HepG2 (cell line): ENCODE results near the gene INAFM2. TPM values are rescaled to one million over a fixed set of nuclear protein-coding genes. Genes with fewer than 3 reads are reported as not detected.

Source experiments
- ATM ChIP-seq: fragments of 450-650 bp; IDR thresholded peaks from 2 replicates; pipeline ENCODE4 v1.7.1; 2017; ENCODE audit warnings: mild to moderate bottlenecking, borderline replicate concordance
- CBX1 ChIP-seq: IDR thresholded peaks from one replicate; pipeline ENCODE4 v1.6.1; 2016; ENCODE audit warnings: antibody characterized with exemption, low read depth
- FOSL1 ChIP-seq: sonication (generic); formaldehyde crosslinking; IDR thresholded peaks from 2 replicates; pipeline ENCODE4 v1.9.0; 2021; ENCODE audit warnings: missing genetic modification reagents, borderline replicate concordance
- HES4 ChIP-seq: sonication (generic); formaldehyde crosslinking; IDR thresholded peaks from 2 replicates; pipeline ENCODE4 v1.9.0; 2021; ENCODE audit warnings: mild to moderate bottlenecking, missing genetic modification reagents, borderline replicate concordance
- HMG20B ChIP-seq: conservative IDR thresholded peaks from 2 replicates; pipeline ENCODE4 v1.6.1; 2016; ENCODE audit warnings: missing genetic modification reagents, missing compliant biosample characterization
- MATR3 ChIP-seq: sonication (generic); formaldehyde crosslinking; IDR thresholded peaks from 2 replicates; pipeline ENCODE4 v1.4.0; 2020; ENCODE audit warnings: missing genetic modification reagents
- ZFP1 ChIP-seq: IDR thresholded peaks from 2 replicates; pipeline ENCODE4 v1.6.1; 2016
- ZFP41 ChIP-seq: sonication (generic); formaldehyde crosslinking; IDR thresholded peaks from 2 replicates; pipeline ENCODE4 v1.4.0; 2020; ENCODE audit warnings: mild to moderate bottlenecking, missing genetic modification reagents, borderline replicate concordance
- ZFX ChIP-seq: sonication (generic); formaldehyde crosslinking; IDR thresholded peaks from 2 replicates; pipeline ENCODE4 v1.4.0; 2020; ENCODE audit warnings: mild to moderate bottlenecking, low read depth, missing genetic modification reagents, moderate library complexity
- ZNF749 ChIP-seq: sonication (generic); formaldehyde crosslinking; IDR thresholded peaks from 2 replicates; pipeline ENCODE4 v1.8.0; 2022; ENCODE audit warnings: mild to moderate bottlenecking, missing genetic modification reagents, moderate library complexity, borderline replicate concordance
- ZNF776 ChIP-seq: sonication (generic); formaldehyde crosslinking; IDR thresholded peaks from 2 replicates; pipeline ENCODE4 v1.4.0; 2020; ENCODE audit warnings: mild to moderate bottlenecking, missing genetic modification reagents
- polyA plus RNA-seq, 8 experiments: library from polyadenylated mRNA; depleted of rRNA in 3 of 8; stranded (reverse) in 7 of 8; unstranded in 1 of 8; fragments of >200 nt; fragmentation: Illumina TruSeq in 4 of 8; extraction: Trizol in 4 of 8; gene quantifications; 2 replicates each; pipeline versions ENCODE4 v1.2.1 to v1.2.3, GENCODE V29; 2011 to 2016; ENCODE audit warnings: low read depth in 4 of 8, missing spikeins in 1 of 8, mixed read lengths in 1 of 8; ENCODE audit not compliant: insufficient read depth in 1 of 8
- total RNA-seq, 5 experiments: library from RNA; depleted of rRNA; stranded (reverse); fragments of >200 nt; fragmentation: Illumina TruSeq; extraction: Trizol; gene quantifications; 2 replicates each; pipeline ENCODE4 v1.2.3, GENCODE V29; 2016; ENCODE audit warnings: low read depth in 1 of 5
- TF ChIP-seq, protein P1 (sequence below): IDR thresholded peaks from 2 replicates; pipeline ENCODE4 v1.6.1; 2016; ENCODE audit warnings: missing genetic modification reagents, missing compliant biosample characterization
- TF ChIP-seq, protein P2 (sequence below): sonication (generic); formaldehyde crosslinking; IDR thresholded peaks from 2 replicates; pipeline ENCODE4 v1.5.0; 2020; ENCODE audit warnings: missing genetic modification reagents, mild to moderate bottlenecking, borderline replicate concordance
- TF ChIP-seq, protein P3 (sequence below): sonication (generic); formaldehyde crosslinking; IDR thresholded peaks from one replicate; pipeline ENCODE4 v1.5.1; 2020; ENCODE audit warnings: mild to moderate bottlenecking, missing genetic modification reagents; ENCODE audit errors: not compliant biosample characterization
- TF ChIP-seq, protein P4 (sequence below): IDR thresholded peaks from 2 replicates; pipeline ENCODE4 v1.6.1; 2016; ENCODE audit warnings: mild to moderate bottlenecking, missing biosample characterization, missing genetic modification reagents
- TF ChIP-seq, protein P5 (sequence below): sonication (generic); formaldehyde crosslinking; conservative IDR thresholded peaks from 2 replicates; pipeline ENCODE4 v1.4.0; 2020; ENCODE audit warnings: missing genetic modification reagents

The INAFM2 gene
- total and polyA plus RNA-seq, 2 of the 13 experiments (the other 11 are each of a cell fraction or from before 2014, with no cell fraction given) = 5.5 to 6.5 TPM

DNA sequence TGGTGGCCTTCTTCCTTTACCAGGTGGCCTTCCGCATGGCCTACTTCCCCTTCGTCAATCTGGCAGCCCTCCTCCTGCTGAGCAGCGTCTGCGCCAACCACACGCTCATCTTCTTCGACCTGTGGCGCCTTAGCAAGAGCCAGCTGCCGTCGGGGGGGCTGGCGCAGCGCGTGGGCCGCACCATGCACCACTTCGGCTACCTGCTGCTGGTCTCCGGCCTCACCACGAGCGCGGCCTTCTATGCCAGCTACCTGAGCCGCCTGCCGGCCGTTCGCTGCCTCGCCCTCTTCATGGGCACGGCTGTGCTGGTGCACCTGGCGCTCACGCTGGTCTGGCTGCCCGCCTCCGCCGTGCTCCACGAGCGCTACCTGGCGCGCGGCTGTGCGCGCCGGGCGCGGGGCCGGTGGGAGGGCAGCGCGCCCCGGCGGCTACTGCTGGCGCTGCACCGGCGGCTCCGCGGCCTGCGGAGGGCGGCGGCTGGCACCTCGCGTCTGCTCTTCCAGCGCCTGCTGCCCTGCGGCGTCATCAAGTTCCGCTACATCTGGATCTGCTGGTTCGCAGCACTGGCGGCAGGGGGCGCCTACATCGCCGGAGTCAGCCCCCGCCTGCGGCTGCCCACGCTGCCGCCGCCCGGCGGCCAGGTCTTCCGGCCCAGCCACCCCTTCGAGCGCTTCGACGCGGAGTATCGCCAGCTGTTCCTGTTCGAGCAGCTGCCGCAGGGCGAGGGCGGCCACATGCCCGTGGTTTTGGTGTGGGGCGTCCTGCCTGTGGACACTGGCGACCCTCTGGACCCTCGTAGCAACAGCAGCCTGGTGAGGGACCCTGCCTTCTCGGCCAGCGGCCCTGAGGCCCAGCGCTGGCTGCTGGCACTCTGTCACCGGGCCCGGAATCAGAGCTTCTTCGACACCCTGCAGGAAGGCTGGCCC, 44.5 kb downstream of the INAFM2 start (continued):
- TF ChIP-seq, protein P1, sequence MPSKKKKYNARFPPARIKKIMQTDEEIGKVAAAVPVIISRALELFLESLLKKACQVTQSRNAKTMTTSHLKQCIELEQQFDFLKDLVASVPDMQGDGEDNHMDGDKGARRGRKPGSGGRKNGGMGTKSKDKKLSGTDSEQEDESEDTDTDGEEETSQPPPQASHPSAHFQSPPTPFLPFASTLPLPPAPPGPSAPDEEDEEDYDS (CRISPR knock-in tag) = peak; percentile 30; the same call in 1 of the 2 replicates
- TF ChIP-seq, protein P2, sequence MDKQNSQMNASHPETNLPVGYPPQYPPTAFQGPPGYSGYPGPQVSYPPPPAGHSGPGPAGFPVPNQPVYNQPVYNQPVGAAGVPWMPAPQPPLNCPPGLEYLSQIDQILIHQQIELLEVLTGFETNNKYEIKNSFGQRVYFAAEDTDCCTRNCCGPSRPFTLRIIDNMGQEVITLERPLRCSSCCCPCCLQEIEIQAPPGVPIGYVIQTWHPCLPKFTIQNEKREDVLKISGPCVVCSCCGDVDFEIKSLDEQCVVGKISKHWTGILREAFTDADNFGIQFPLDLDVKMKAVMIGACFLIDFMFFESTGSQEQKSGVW (CRISPR knock-in tag) = 0 out of 2 replicates have a peak, but pooled peaks have one; percentile 55
- TF ChIP-seq ZNF749 (CRISPR knock-in tag) = peak; percentile 97
- no peak for TF ChIP-seq ZFP1 (CRISPR knock-in tag)
- no peak for TF ChIP-seq ATM
- TF ChIP-seq, protein P3, sequence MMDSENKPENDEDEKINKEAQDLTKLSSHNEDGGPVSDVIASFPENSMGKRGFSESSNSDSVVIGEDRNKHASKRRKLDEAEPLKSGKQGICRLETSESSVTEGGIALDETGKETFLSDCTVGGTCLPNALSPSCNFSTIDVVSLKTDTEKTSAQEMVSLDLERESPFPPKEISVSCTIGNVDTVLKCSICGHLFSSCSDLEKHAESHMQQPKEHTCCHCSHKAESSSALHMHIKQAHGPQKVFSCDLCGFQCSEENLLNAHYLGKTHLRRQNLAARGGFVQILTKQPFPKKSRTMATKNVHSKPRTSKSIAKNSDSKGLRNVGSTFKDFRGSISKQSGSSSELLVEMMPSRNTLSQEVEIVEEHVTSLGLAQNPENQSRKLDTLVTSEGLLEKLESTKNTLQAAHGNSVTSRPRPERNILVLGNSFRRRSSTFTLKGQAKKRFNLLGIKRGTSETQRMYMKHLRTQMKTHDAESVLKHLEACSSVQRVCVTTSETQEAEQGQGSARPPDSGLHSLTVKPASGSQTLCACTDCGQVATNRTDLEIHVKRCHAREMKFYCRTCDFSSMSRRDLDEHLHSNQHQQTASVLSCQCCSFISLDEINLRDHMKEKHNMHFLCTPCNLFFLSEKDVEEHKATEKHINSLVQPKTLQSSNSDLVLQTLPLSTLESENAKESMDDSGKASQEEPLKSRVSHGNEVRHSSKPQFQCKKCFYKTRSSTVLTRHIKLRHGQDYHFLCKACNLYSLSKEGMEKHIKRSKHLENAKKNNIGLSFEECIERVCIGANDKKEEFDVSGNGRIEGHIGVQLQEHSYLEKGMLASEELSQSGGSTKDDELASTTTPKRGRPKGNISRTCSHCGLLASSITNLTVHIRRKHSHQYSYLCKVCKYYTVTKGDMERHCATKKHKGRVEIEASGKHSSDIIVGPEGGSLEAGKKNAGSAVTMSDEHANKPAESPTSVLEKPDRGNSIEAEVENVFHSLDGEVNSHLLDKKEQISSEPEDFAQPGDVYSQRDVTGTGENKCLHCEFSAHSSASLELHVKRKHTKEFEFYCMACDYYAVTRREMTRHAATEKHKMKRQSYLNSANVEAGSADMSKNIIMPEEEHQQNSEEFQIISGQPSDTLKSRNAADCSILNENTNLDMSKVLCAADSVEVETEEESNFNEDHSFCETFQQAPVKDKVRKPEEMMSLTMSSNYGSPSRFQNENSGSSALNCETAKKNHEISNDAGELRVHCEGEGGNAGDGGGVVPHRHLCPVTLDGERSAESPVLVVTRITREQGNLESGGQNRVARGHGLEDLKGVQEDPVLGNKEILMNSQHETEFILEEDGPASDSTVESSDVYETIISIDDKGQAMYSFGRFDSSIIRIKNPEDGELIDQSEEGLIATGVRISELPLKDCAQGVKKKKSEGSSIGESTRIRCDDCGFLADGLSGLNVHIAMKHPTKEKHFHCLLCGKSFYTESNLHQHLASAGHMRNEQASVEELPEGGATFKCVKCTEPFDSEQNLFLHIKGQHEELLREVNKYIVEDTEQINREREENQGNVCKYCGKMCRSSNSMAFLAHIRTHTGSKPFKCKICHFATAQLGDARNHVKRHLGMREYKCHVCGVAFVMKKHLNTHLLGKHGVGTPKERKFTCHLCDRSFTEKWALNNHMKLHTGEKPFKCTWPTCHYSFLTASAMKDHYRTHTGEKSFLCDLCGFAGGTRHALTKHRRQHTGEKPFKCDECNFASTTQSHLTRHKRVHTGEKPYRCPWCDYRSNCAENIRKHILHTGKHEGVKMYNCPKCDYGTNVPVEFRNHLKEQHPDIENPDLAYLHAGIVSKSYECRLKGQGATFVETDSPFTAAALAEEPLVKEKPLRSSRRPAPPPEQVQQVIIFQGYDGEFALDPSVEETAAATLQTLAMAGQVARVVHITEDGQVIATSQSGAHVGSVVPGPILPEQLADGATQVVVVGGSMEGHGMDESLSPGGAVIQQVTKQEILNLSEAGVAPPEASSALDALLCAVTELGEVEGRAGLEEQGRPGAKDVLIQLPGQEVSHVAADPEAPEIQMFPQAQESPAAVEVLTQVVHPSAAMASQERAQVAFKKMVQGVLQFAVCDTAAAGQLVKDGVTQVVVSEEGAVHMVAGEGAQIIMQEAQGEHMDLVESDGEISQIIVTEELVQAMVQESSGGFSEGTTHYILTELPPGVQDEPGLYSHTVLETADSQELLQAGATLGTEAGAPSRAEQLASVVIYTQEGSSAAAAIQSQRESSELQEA (CRISPR knock-in tag) = peak; percentile 89
- TF ChIP-seq, protein P4, sequence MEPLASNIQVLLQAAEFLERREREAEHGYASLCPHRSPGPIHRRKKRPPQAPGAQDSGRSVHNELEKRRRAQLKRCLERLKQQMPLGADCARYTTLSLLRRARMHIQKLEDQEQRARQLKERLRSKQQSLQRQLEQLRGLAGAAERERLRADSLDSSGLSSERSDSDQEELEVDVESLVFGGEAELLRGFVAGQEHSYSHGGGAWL (CRISPR knock-in tag) = peak; percentile 98
- TF ChIP-seq ZNF776 (CRISPR knock-in tag) = peak; percentile 99
- no peak for TF ChIP-seq MATR3 (CRISPR knock-in tag)
- peak; percentile 67 for TF ChIP-seq FOSL1 (CRISPR knock-in tag)
- peak; percentile 84 for TF ChIP-seq ZFX (CRISPR knock-in tag)
- 0 out of 2 replicates have a peak, but pooled peaks have one; percentile 38 for TF ChIP-seq HMG20B (CRISPR knock-in tag)
- TF ChIP-seq CBX1 = no peak
- TF ChIP-seq, protein P5, sequence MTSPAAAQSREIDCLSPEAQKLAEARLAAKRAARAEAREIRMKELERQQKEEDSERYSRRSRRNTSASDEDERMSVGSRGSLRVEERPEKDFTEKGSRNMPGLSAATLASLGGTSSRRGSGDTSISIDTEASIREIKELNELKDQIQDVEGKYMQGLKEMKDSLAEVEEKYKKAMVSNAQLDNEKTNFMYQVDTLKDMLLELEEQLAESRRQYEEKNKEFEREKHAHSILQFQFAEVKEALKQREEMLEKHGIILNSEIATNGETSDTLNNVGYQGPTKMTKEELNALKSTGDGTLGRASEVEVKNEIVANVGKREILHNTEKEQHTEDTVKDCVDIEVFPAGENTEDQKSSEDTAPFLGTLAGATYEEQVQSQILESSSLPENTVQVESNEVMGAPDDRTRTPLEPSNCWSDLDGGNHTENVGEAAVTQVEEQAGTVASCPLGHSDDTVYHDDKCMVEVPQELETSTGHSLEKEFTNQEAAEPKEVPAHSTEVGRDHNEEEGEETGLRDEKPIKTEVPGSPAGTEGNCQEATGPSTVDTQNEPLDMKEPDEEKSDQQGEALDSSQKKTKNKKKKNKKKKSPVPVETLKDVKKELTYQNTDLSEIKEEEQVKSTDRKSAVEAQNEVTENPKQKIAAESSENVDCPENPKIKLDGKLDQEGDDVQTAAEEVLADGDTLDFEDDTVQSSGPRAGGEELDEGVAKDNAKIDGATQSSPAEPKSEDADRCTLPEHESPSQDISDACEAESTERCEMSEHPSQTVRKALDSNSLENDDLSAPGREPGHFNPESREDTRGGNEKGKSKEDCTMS = no peak
- peak; percentile 90; the same call in 1 of the 2 replicates for TF ChIP-seq HES4 (CRISPR knock-in tag)
- TF ChIP-seq ZFP41 (CRISPR knock-in tag) = peak; percentile 92; the same call in 1 of the 2 replicates
